H1 (cell line): ENCODE results near the gene PRR23E. TPM values are rescaled to one million over a fixed set of nuclear protein-coding genes. Genes with fewer than 3 reads are reported as not detected.

Experiments used
- CTCF ChIA-PET: fragments of 300-600 bp; sonication (Branson Sonifier 250); formaldehyde crosslinking; loops from one replicate; lab custom pipeline; 2021; ENCODE audit not compliant: partially characterized antibody; lab: Charles Lee
- POLR2A ChIA-PET: fragments of 300-600 bp; sonication (Branson Sonifier 250); formaldehyde crosslinking; loops from one replicate; lab custom pipeline; 2021; ENCODE audit warnings: inconsistent platforms; ENCODE audit not compliant: partially characterized antibody; lab: Charles Lee
- DNase-seq, 2 experiments: peaks; one replicate each; pipeline versions ENCODE4 v3.0.0 to v3.0.0-alpha.2; 2010 to 2022; ENCODE audit warnings: low spot score in 2 of 2, low read depth in 1 of 2, mixed read lengths in 1 of 2
- FAIRE-seq: peaks from 2 replicates; lab custom pipeline; 2011; peaks lifted over from hg19 to GRCh38; lab: Jason Lieb, UNC
- H2AFZ ChIP-seq: 2 replicates; pipeline ENCODE4 v1.8.1; 2012; ENCODE audit warnings: low read length, inconsistent platforms
- H2AK5ac ChIP-seq: 2 replicates; pipeline ENCODE4 v1.6.1; 2013; ENCODE audit warnings: low read depth, low read length
- H2BK120ac ChIP-seq: replicated peaks from 2 replicates; pipeline ENCODE3; 2013; ENCODE audit warnings: low read depth, low read length, inconsistent platforms
- H2BK12ac ChIP-seq: 2 replicates; pipeline ENCODE4 v1.6.1; 2013; ENCODE audit warnings: low read depth, low read length
- H2BK15ac ChIP-seq: 2 replicates; pipeline ENCODE4 v1.6.1; 2013; ENCODE audit warnings: low read length
- H2BK20ac ChIP-seq: 2 replicates; pipeline ENCODE4 v1.6.1; 2013; ENCODE audit warnings: low read length
- H2BK5ac ChIP-seq: 2 replicates; pipeline ENCODE4 v1.6.1; 2013; ENCODE audit warnings: low read depth, low read length
- H3K14ac ChIP-seq: 2 replicates; pipeline ENCODE4 v1.6.1; 2013; ENCODE audit warnings: inconsistent platforms; ENCODE audit not compliant: insufficient read length
- H3K18ac ChIP-seq: 2 replicates; pipeline ENCODE4 v1.6.1; 2013; ENCODE audit warnings: low read length; ENCODE audit errors: extremely low read depth
- H3K23ac ChIP-seq: 2 replicates; pipeline ENCODE4 v1.6.1; 2013; ENCODE audit warnings: inconsistent platforms; ENCODE audit not compliant: insufficient read length
- H3K23me2 ChIP-seq: 2 replicates; pipeline ENCODE4 v1.6.1; 2013; ENCODE audit warnings: low read depth, low read length
- H3K27ac ChIP-seq: 2 replicates; pipeline ENCODE4 v1.6.1; 2011; ENCODE audit warnings: low read depth, low read length, inconsistent platforms
- H3K27me3 ChIP-seq, 4 experiments: replicated peaks in 1 of 4; 1 replicate in 1 of 4; 2 replicates in 3 of 4; pipeline versions ENCODE4 v1.6.1 to v1.8.1; 2011 to 2013; ENCODE audit warnings: low read length in 3 of 4, mild to moderate bottlenecking in 3 of 4, inconsistent platforms in 2 of 4, mixed read lengths in 2 of 4, moderate library complexity in 1 of 4; ENCODE audit not compliant: control insufficient read depth in 3 of 4, insufficient read depth in 3 of 4; ENCODE audit errors: extremely low read depth in 1 of 4
- H3K36me3 ChIP-seq, 4 experiments: 2 replicates each; pipeline versions ENCODE4 v1.6.1 to v1.8.1; 2011 to 2013; ENCODE audit warnings: mild to moderate bottlenecking in 4 of 4, low read length in 3 of 4, moderate library complexity in 2 of 4, control low read depth in 1 of 4, inconsistent platforms in 1 of 4; ENCODE audit not compliant: insufficient read depth in 4 of 4, control insufficient read depth in 2 of 4
- H3K4ac ChIP-seq: replicated peaks from 2 replicates; pipeline ENCODE3; 2013; ENCODE audit warnings: low read length, low read depth, mixed read lengths, inconsistent platforms; ENCODE audit not compliant: insufficient read length
- H3K4me1 ChIP-seq, 4 experiments: replicated peaks in 1 of 4; 1 replicate in 1 of 4; 2 replicates in 3 of 4; pipeline versions ENCODE4 v1.6.1 to v1.8.1; 2011 to 2013; ENCODE audit warnings: low read length in 3 of 4, inconsistent platforms in 2 of 4, mixed read lengths in 1 of 4; ENCODE audit not compliant: insufficient read depth in 4 of 4, control insufficient read depth in 3 of 4
- H3K4me2 ChIP-seq, 2 experiments: 2 replicates each; pipeline versions ENCODE4 v1.6.1 to v1.8.1; 2011 to 2013; ENCODE audit warnings: low read depth in 2 of 2, low read length in 2 of 2, control low read depth in 1 of 2, inconsistent platforms in 1 of 2, mild to moderate bottlenecking in 1 of 2; ENCODE audit not compliant: insufficient read depth in 1 of 2
- H3K4me3 ChIP-seq, 4 experiments: fragments of 200-600, 300-600 bp in 1 of 4; sonication (generic), shearing (Covaris generic), sonication (Bioruptor Twin) in 1 of 4; 2 replicates each; pipeline versions ENCODE4 v1.5.1 to v1.8.1; 2011 to 2016; ENCODE audit warnings: low read length in 4 of 4, low read depth in 3 of 4, control low read depth in 2 of 4, inconsistent platforms in 2 of 4, mild to moderate bottlenecking in 2 of 4, mixed read lengths in 1 of 4, moderate library complexity in 1 of 4; ENCODE audit not compliant: insufficient read depth in 2 of 4; ENCODE audit errors: extremely low read depth in 1 of 4
- H3K56ac ChIP-seq: replicated peaks from 2 replicates; pipeline ENCODE3; 2013; ENCODE audit warnings: low read depth, mild to moderate bottlenecking, mixed read lengths, low read length, inconsistent platforms; ENCODE audit not compliant: insufficient read length
- H3K79me1 ChIP-seq: 2 replicates; pipeline ENCODE4 v1.6.1; 2013; ENCODE audit warnings: low read depth, low read length, control low read depth
- H3K79me2 ChIP-seq, 2 experiments: 2 replicates each; pipeline versions ENCODE4 v1.6.1 to v1.8.1; 2012 to 2013; ENCODE audit warnings: low read length in 2 of 2, mild to moderate bottlenecking in 2 of 2, inconsistent platforms in 1 of 2; ENCODE audit not compliant: insufficient read depth in 2 of 2, control insufficient read depth in 1 of 2
- H3K9ac ChIP-seq, 4 experiments: replicated peaks in 1 of 4; 1 replicate in 1 of 4; 2 replicates in 3 of 4; pipeline versions ENCODE4 v1.6.1 to v1.8.1; 2011 to 2013; ENCODE audit warnings: low read depth in 3 of 4, low read length in 3 of 4, control low read depth in 2 of 4, mild to moderate bottlenecking in 2 of 4, moderate library complexity in 2 of 4, inconsistent platforms in 1 of 4; ENCODE audit errors: extremely low read depth in 1 of 4
- H3K9me3 ChIP-seq, 2 experiments: 2 replicates each; pipeline versions ENCODE4 v1.6.1 to v1.8.1; 2012 to 2013; ENCODE audit warnings: mild to moderate bottlenecking in 2 of 2, moderate library complexity in 2 of 2, control low read depth in 1 of 2, inconsistent platforms in 1 of 2, low read depth in 1 of 2, low read length in 1 of 2, mixed read lengths in 1 of 2; ENCODE audit not compliant: insufficient read depth in 2 of 2
- H4K20me1 ChIP-seq, 2 experiments: replicated peaks in 1 of 2; 2 replicates each; pipeline versions ENCODE3 to v1.8.1; 2011 to 2013; ENCODE audit warnings: inconsistent platforms in 2 of 2, low read length in 2 of 2, mild to moderate bottlenecking in 1 of 2; ENCODE audit not compliant: insufficient read depth in 2 of 2, control insufficient read depth in 1 of 2
- H4K5ac ChIP-seq: 2 replicates; pipeline ENCODE4 v1.6.1; 2013; ENCODE audit warnings: low read length, low read depth, mixed read lengths, inconsistent platforms; ENCODE audit not compliant: insufficient read length
- H4K8ac ChIP-seq: 2 replicates; pipeline ENCODE4 v1.8.0; 2013; ENCODE audit warnings: mild to moderate bottlenecking, moderate library complexity, low read length, inconsistent platforms; ENCODE audit not compliant: insufficient read depth; ENCODE audit errors: extremely low read depth
- H4K91ac ChIP-seq: replicated peaks from 2 replicates; pipeline ENCODE3; 2013; ENCODE audit warnings: low read length, mixed read lengths, inconsistent platforms; ENCODE audit not compliant: insufficient read length
- ATF2 ChIP-seq: IDR thresholded peaks from 2 replicates; pipeline ENCODE4 v1.6.1; 2012; ENCODE audit warnings: low read length, inconsistent platforms
- ATF3 ChIP-seq: IDR thresholded peaks from 2 replicates; pipeline ENCODE4 v1.6.1; 2011; ENCODE audit warnings: low read depth, mild to moderate bottlenecking, low read length; ENCODE audit not compliant: insufficient read depth
- CHD2 ChIP-seq: IDR thresholded peaks from 2 replicates; pipeline ENCODE4 v1.6.1; 2012; ENCODE audit warnings: low read length, improper control_type of control experiment
- HDAC2 ChIP-seq, 2 experiments: fragments of 300-600 bp in 1 of 2; sonication (generic) in 1 of 2; IDR thresholded peaks; 2 replicates each; pipeline ENCODE4 v1.6.1; 2011 to 2012; ENCODE audit warnings: low read depth in 2 of 2, low read length in 2 of 2, mild to moderate bottlenecking in 2 of 2, moderate library complexity in 2 of 2, borderline replicate concordance in 1 of 2, inconsistent platforms in 1 of 2
- HDAC6 ChIP-seq: IDR thresholded peaks from one replicate; pipeline ENCODE4 v1.7.1; 2012; ENCODE audit warnings: low read depth, mild to moderate bottlenecking, inconsistent platforms, low read length, moderate library complexity
- NANOG ChIP-seq: IDR thresholded peaks from 2 replicates; pipeline ENCODE4 v1.6.1; 2011; ENCODE audit warnings: low read length, low read depth, mild to moderate bottlenecking, inconsistent platforms; ENCODE audit not compliant: insufficient read depth, poor library complexity, severe bottlenecking
- NRF1 ChIP-seq: IDR thresholded peaks from 2 replicates; pipeline ENCODE4 v1.6.1; 2011; ENCODE audit warnings: mild to moderate bottlenecking, low read depth, low read length, improper control_type of control experiment
- SP4 ChIP-seq: IDR thresholded peaks from 2 replicates; pipeline ENCODE4 v1.6.1; 2012; ENCODE audit warnings: low read length, inconsistent platforms
- TAF7 ChIP-seq: optimal IDR thresholded peaks from 2 replicates; pipeline ENCODE3; 2011; ENCODE audit warnings: low read depth, mild to moderate bottlenecking, inconsistent platforms, low read length, moderate library complexity, borderline replicate concordance
- ZNF274 ChIP-seq: IDR thresholded peaks from 2 replicates; pipeline ENCODE4 v1.7.0; 2012; ENCODE audit warnings: low read length, borderline replicate concordance; ENCODE audit errors: extremely low read depth
- WGBS, 2 experiments: shearing (Covaris generic) in 1 of 2; methylation state at CpG; one replicate each; pipeline versions ENCODE4 v1.1.6 to v1.1.7; 2013 to 2015; ENCODE audit warnings: low lambda C conversion rate in 2 of 2, mixed read lengths in 2 of 2, inconsistent platforms in 1 of 2, low coverage in 1 of 2, missing lambda C conversion rate in 1 of 2; ENCODE audit not compliant: insufficient replicate concordance in 2 of 2, insufficient coverage in 1 of 2, insufficient read length in 1 of 2; ENCODE audit errors: extremely low coverage in 1 of 2, missing lambda C conversion rate in 1 of 2; 5-methylcytosine and 5-hydroxymethylcytosine counted together
- polyA plus RNA-seq, 7 experiments: library from polyadenylated mRNA; depleted of rRNA in 3 of 7; stranded (reverse) in 5 of 7; unstranded in 2 of 7; fragments of >200 nt in 5 of 7; fragments of 200-250 nt in 2 of 7; gene quantifications; 1 replicate in 5 of 7; 2 replicates in 1 of 7; 4 replicates in 1 of 7; pipeline versions ENCODE4 v1.2.1 to v1.2.3, GENCODE V29; 2011 to 2013; ENCODE audit warnings: missing spikeins in 2 of 7, mixed read lengths in 2 of 7
- total RNA-seq: library from RNA; stranded (reverse); fragmentation: NEBNext Ultra II Directional; extraction: Animal tissue kit (Norgen Biotek cat#: 25700); gene quantifications from 2 replicates; pipeline ENCODE4 v1.2.1, GENCODE V29; 2021

The PRR23E gene
- total and polyA plus RNA-seq, 2 of the 8 experiments (the other 6 are each of a cell fraction or from before 2014, with no cell fraction given), result not detected

- CTCF ChIA-PET, result interaction anchor here (2.0 kb wide), 1 partner anchor 20 kb away, joined by 7 read pairs; no protein-coding TSS in a partner anchor
- DNase-seq (no peak), FAIRE-seq (no peak)
- H3K4me3 ChIP-seq, result no peak overlapping the region
- no peak overlapping the region for H2BK5ac ChIP-seq
- H3K9me3 ChIP-seq, result no peaks in the 10 kb centered on the region
- H2BK15ac ChIP-seq, result no peak overlapping the region
- H3K36me3 ChIP-seq, result no peaks in the 10 kb centered on the region
- no peak overlapping the region for H4K8ac ChIP-seq
- no peak overlapping the region for H3K4me2 ChIP-seq
- H3K27me3 ChIP-seq, result no peaks in the 10 kb centered on the region; a peak in 1 of 7 replicates
- no peak overlapping the region for H2AFZ ChIP-seq
- no peak overlapping the region for H3K14ac ChIP-seq
- POLR2A ChIA-PET, result no interaction called here
- no peaks in the 10 kb centered on the region; a peak in 1 of 7 replicates for H3K4me1 ChIP-seq
- H2BK12ac ChIP-seq, result no peak overlapping the region
- H3K79me2 ChIP-seq, result no peaks in the 10 kb centered on the region
- H3K9ac ChIP-seq, result no peak overlapping the region
- H3K27ac ChIP-seq, result no peak overlapping the region
- no peak overlapping the region for H4K5ac ChIP-seq
- peaks cover 0 to 4% of the 10 kb centered on the region in 2 experiments for H4K20me1 ChIP-seq
- H3K79me1 ChIP-seq, result no peaks in the 10 kb centered on the region
- H3K23ac ChIP-seq, result no peak overlapping the region
- no peak overlapping the region for H2BK120ac ChIP-seq
- no peak overlapping the region for H2AK5ac ChIP-seq
- no peak overlapping the region for H3K56ac ChIP-seq
- no peak overlapping the region for H4K91ac ChIP-seq
- no peak overlapping the region for H3K4ac ChIP-seq
- H3K23me2 ChIP-seq, result no peaks in the 10 kb centered on the region
- H2BK20ac ChIP-seq, result no peak overlapping the region
- 90% methylated on average over 9 of the region's 9 CpGs; no CpG with 5 or more reads in 1 of the 2 experiments for WGBS, 2 experiments
- H3K18ac ChIP-seq, result no peak overlapping the region
- TF ChIP-seq ATF3 (no peak), ATF2 (no peak), CHD2 (no peak), SP4 (no peak), HDAC2 (IDR thresholded peaks at IDR 0.05; ENCODE audit: borderline replicate concordance in 1 of 2, low read depth in 2 of 2, low read length in 2 of 2) (no peak), NANOG (no peak), NRF1 (no peak), HDAC6 (no peak), ZNF274 (no peak), TAF7 (no peak)
These were observed 25.5 kb upstream of the PRR23E start for GRCh38 chr3:127167315-127168043.
